H9 (cell line): ENCODE data around the gene RAB1B. TPM values are rescaled to one million over a fixed set of nuclear protein-coding genes. Genes with fewer than 3 reads are reported as not detected.

Experiments used
- DNase-seq: peaks from one replicate; pipeline ENCODE4 v3.0.0-alpha.2; 2017
- H2AFZ ChIP-seq: one replicate; pipeline ENCODE4 v1.6.1; 2013; ENCODE audit warnings: mild to moderate bottlenecking, low read length, control low read depth, moderate library complexity
- H2AK5ac ChIP-seq: 2 replicates; pipeline ENCODE4 v1.6.1; 2013; ENCODE audit warnings: low read length, control low read depth, mixed read lengths; ENCODE audit not compliant: insufficient read length
- H2BK120ac ChIP-seq: one replicate; pipeline ENCODE4 v1.6.1; 2013; ENCODE audit warnings: low read depth, mild to moderate bottlenecking, low read length, control low read depth, inconsistent platforms; ENCODE audit not compliant: poor library complexity, severe bottlenecking
- H2BK12ac ChIP-seq: 2 replicates; pipeline ENCODE4 v1.6.1; 2013; ENCODE audit warnings: low read length, control low read depth, mixed read lengths, low read depth; ENCODE audit not compliant: insufficient read length
- H2BK15ac ChIP-seq: 2 replicates; pipeline ENCODE4 v1.6.1; 2013; ENCODE audit warnings: low read depth, low read length, control low read depth
- H2BK20ac ChIP-seq: one replicate; pipeline ENCODE4 v1.6.1; 2013; ENCODE audit warnings: low read depth, mild to moderate bottlenecking, low read length, control low read depth, inconsistent platforms; ENCODE audit not compliant: poor library complexity, severe bottlenecking
- H2BK5ac ChIP-seq: 2 replicates; pipeline ENCODE4 v1.6.1; 2013; ENCODE audit warnings: low read length, control low read depth, mixed read lengths; ENCODE audit not compliant: insufficient read length
- H3K14ac ChIP-seq: 2 replicates; pipeline ENCODE4 v1.6.1; 2013; ENCODE audit warnings: low read length, control low read depth; ENCODE audit not compliant: insufficient read depth
- H3K18ac ChIP-seq: 2 replicates; pipeline ENCODE4 v1.6.1; 2013; ENCODE audit warnings: low read depth, mild to moderate bottlenecking, mixed read lengths, low read length, control low read depth; ENCODE audit not compliant: insufficient read length
- H3K23ac ChIP-seq: 2 replicates; pipeline ENCODE4 v1.6.1; 2013; ENCODE audit warnings: low read length, control low read depth, mixed read lengths, low read depth; ENCODE audit not compliant: insufficient read length
- H3K23me2 ChIP-seq: 2 replicates; pipeline ENCODE4 v1.6.1; 2013; ENCODE audit warnings: low read depth, mild to moderate bottlenecking, mixed read lengths, low read length, control low read depth; ENCODE audit not compliant: insufficient read length, poor library complexity, severe bottlenecking
- H3K27ac ChIP-seq: 2 replicates; pipeline ENCODE4 v1.5.1; 2013; ENCODE audit warnings: low read length, control low read depth, mixed read lengths, low read depth; ENCODE audit not compliant: insufficient read length
- H3K27me3 ChIP-seq: 2 replicates; pipeline ENCODE4 v1.6.1; 2013; ENCODE audit warnings: low read length, control low read depth, inconsistent platforms; ENCODE audit not compliant: insufficient read depth
- H3K4ac ChIP-seq: 2 replicates; pipeline ENCODE4 v1.6.1; 2013; ENCODE audit warnings: low read depth, mild to moderate bottlenecking, control low read depth, inconsistent platforms, low read length, moderate library complexity
- H3K4me1 ChIP-seq: 2 replicates; pipeline ENCODE4 v1.6.1; 2013; ENCODE audit warnings: low read length, control low read depth, inconsistent platforms; ENCODE audit not compliant: insufficient read depth
- H3K4me2 ChIP-seq: 2 replicates; pipeline ENCODE4 v1.6.1; 2013; ENCODE audit warnings: low read length, control low read depth, mixed read lengths; ENCODE audit not compliant: insufficient read length, insufficient read depth
- H3K56ac ChIP-seq: 2 replicates; pipeline ENCODE4 v1.6.1; 2013; ENCODE audit warnings: low read depth, mild to moderate bottlenecking, mixed read lengths, low read length, control low read depth; ENCODE audit not compliant: insufficient read length
- H3K79me1 ChIP-seq: 2 replicates; pipeline ENCODE4 v1.6.1; 2013; ENCODE audit warnings: low read depth, mild to moderate bottlenecking, moderate library complexity, low read length, control low read depth, inconsistent platforms; ENCODE audit not compliant: insufficient read depth, poor library complexity, severe bottlenecking
- H3K79me2 ChIP-seq: 2 replicates; pipeline ENCODE4 v1.6.1; 2013; ENCODE audit warnings: low read length, control low read depth, inconsistent platforms; ENCODE audit not compliant: insufficient read depth
- H3K9ac ChIP-seq: 2 replicates; pipeline ENCODE4 v1.6.1; 2013; ENCODE audit warnings: low read length, control low read depth, mixed read lengths; ENCODE audit not compliant: insufficient read length; ENCODE audit errors: extremely low read depth
- H3K9me3 ChIP-seq: one replicate; pipeline ENCODE4 v1.6.1; 2013; ENCODE audit warnings: low read depth, low read length, inconsistent platforms; ENCODE audit not compliant: control insufficient read depth
- H3T11ph ChIP-seq: one replicate; pipeline ENCODE4 v1.6.1; 2013; ENCODE audit warnings: mild to moderate bottlenecking, low read length, control low read depth, inconsistent platforms
- H4K20me1 ChIP-seq: one replicate; pipeline ENCODE4 v1.6.1; 2013; ENCODE audit not compliant: control insufficient read depth, insufficient read length, insufficient read depth
- H4K5ac ChIP-seq: 2 replicates; pipeline ENCODE4 v1.6.1; 2013; ENCODE audit warnings: low read depth, mild to moderate bottlenecking, mixed read lengths, low read length, control low read depth; ENCODE audit not compliant: insufficient read length
- H4K8ac ChIP-seq: replicated peaks from 2 replicates; pipeline ENCODE4 v1.6.1; 2013; ENCODE audit warnings: low read length, control low read depth, mixed read lengths, low read depth; ENCODE audit not compliant: insufficient read length
- H4K91ac ChIP-seq: 2 replicates; pipeline ENCODE4 v1.6.1; 2013; ENCODE audit warnings: low read depth, mild to moderate bottlenecking, moderate library complexity, mixed read lengths, low read length, control low read depth; ENCODE audit not compliant: insufficient read length
- H3K27ac Mint-ChIP-seq, 3 experiments: 2 replicates in 2 of 3; 3 replicates in 1 of 3; pipeline ENCODE4 v1.8.0; 2020 to 2021; ENCODE audit warnings: mixed read lengths in 3 of 3, mild to moderate bottlenecking in 1 of 3, moderate library complexity in 1 of 3
- H3K27me3 Mint-ChIP-seq: 2 replicates; pipeline ENCODE4 v1.8.0; 2021; ENCODE audit warnings: low read depth, mild to moderate bottlenecking, moderate library complexity, mixed read lengths
- H3K36me3 Mint-ChIP-seq, 3 experiments: 2 replicates in 2 of 3; 3 replicates in 1 of 3; pipeline ENCODE4 v1.8.0; 2020 to 2021; ENCODE audit warnings: low read depth in 3 of 3, mixed read lengths in 3 of 3; ENCODE audit not compliant: insufficient read depth in 1 of 3
- H3K4me1 Mint-ChIP-seq, 2 experiments: 2 replicates each; pipeline ENCODE4 v1.8.0; 2020; ENCODE audit warnings: mixed read lengths in 2 of 2
- H3K4me3 Mint-ChIP-seq, 2 experiments: 2 replicates in 1 of 2; 3 replicates in 1 of 2; pipeline ENCODE4 v1.8.0; 2020 to 2021; ENCODE audit warnings: mild to moderate bottlenecking in 2 of 2, mixed read lengths in 2 of 2, moderate library complexity in 1 of 2
- H3K9me3 Mint-ChIP-seq, 2 experiments: 2 replicates in 1 of 2; 3 replicates in 1 of 2; pipeline ENCODE4 v1.8.0; 2020; ENCODE audit warnings: mild to moderate bottlenecking in 2 of 2, mixed read lengths in 2 of 2, moderate library complexity in 1 of 2
- CTCF ChIP-seq: fragments of 200-600 bp; sonication (generic); conservative IDR thresholded peaks from 3 replicates; pipeline ENCODE4 v1.8.0; 2021; ENCODE audit warnings: antibody characterized with exemption, mild to moderate bottlenecking
- WGBS: extraction: QIAGEN DNeasy Blood & Tissue Kit; methylation state at CpG from one replicate; pipeline ENCODE4 v1.1.7; 2013; ENCODE audit warnings: missing lambda C conversion rate, low lambda C conversion rate, mixed read lengths; ENCODE audit not compliant: insufficient read length; ENCODE audit errors: extremely low coverage; 5-methylcytosine and 5-hydroxymethylcytosine counted together
- total RNA-seq: library from RNA; stranded (reverse); gene quantifications from 2 replicates; pipeline ENCODE4 v1.2.1, GENCODE V29; 2021

The RAB1B gene
- total RNA-seq, 1 experiment from 2014 or later = 118 TPM

DNA sequence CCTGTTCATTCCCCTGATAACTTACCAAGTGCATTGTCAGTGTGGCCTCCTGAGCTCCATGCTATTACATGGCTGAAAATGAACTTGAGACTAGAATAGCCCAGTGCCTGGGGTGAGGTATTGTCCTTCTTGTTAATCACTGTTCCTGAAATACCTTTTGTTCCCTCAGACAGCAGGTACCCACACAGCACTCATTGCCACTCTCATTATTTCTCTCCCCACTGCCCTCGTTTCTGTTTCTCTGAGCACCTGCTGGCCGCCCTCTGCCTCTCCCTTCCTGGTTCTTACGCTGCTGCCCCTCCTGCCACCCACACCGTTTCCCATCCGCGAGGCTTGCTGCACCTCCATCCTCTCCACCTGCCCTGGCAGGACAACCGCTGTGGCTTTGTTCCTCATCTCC, 36.9 kb upstream of the RAB1B start:
- TF ChIP-seq CTCF = no peak
- H3K4me3 Mint-ChIP-seq = no peak overlapping the region
- H3K27ac ChIP-seq = no peak overlapping the region

More for the DNA sequence above, 36.9 kb upstream of the RAB1B start:
- no peak overlapping the region for H3K56ac ChIP-seq
- no peaks in the 10 kb centered on the region for H3K23me2 ChIP-seq
- WGBS = no CpG with 5 or more reads among the region's 7 CpGs
- H2BK20ac ChIP-seq = no peak overlapping the region
- H4K5ac ChIP-seq = no peak overlapping the region
- no peaks in the 10 kb centered on the region for H3K4me1 ChIP-seq
- no peak overlapping the region for H2BK120ac ChIP-seq
- no peak overlapping the region for H3K4ac ChIP-seq
- H3K27me3 Mint-ChIP-seq = no peaks in the 10 kb centered on the region
- H3K18ac ChIP-seq = no peak overlapping the region
- no peak overlapping the region for H3K9ac ChIP-seq
- H2AK5ac ChIP-seq = no peak overlapping the region
- H3K27me3 ChIP-seq = no peaks in the 10 kb centered on the region
- H2AFZ ChIP-seq = no peak overlapping the region
- no peak overlapping the region for H3K4me2 ChIP-seq
- H2BK15ac ChIP-seq = no peak overlapping the region
- H3T11ph ChIP-seq = no peak overlapping the region
- no peaks in the 10 kb centered on the region; a peak in 1 of 5 replicates for H3K9me3 Mint-ChIP-seq
- H4K91ac ChIP-seq = no peak overlapping the region
- DNase-seq = no peak
- H3K4me1 Mint-ChIP-seq = peaks cover 23 to 28% of the 10 kb centered on the region in 2 experiments
- no peaks in the 10 kb centered on the region for H3K79me1 ChIP-seq
- H2BK5ac ChIP-seq = no peak overlapping the region
- no peaks in the 10 kb centered on the region for H3K79me2 ChIP-seq
- H3K9me3 ChIP-seq = no peaks in the 10 kb centered on the region
- peak overlapping the region; percentile 2 to 32 (median 10); a peak in 5 of 7 replicates for H3K27ac Mint-ChIP-seq
- H4K20me1 ChIP-seq = no peaks in the 10 kb centered on the region
- no peak overlapping the region for H2BK12ac ChIP-seq
- H3K14ac ChIP-seq = no peak overlapping the region
- no peak overlapping the region for H4K8ac ChIP-seq
- no peak overlapping the region for H3K23ac ChIP-seq
- H3K36me3 Mint-ChIP-seq = peaks cover 3 to 34% (median 22%) of the 10 kb centered on the region in 3 experiments
